Raji (cell line): Measurements from ENCODE around the gene OR4C3.
"Not testable (repeated sequence)": the region's sequence is repeated elsewhere in the genome, so short reads cannot be mapped to it uniquely, and the experiment has no call there.

Source experiments
- POLR2A ChIP-seq: IDR thresholded peaks from 2 replicates; pipeline ENCODE4 v1.6.1; 2011; ENCODE audit warnings: low read depth, low read length, control low read depth; ENCODE audit not compliant: insufficient read depth

OR4C3 gene

GRCh38 chr11:48324620-48325019 is at the start of gene OR4C3:
Gene OR4C3 (plus strand): TSS chr11:48324920. CDS start chr11:48325022, 102 bp downstream.
- not testable (repeated sequence) for TF ChIP-seq POLR2A

DNA sequence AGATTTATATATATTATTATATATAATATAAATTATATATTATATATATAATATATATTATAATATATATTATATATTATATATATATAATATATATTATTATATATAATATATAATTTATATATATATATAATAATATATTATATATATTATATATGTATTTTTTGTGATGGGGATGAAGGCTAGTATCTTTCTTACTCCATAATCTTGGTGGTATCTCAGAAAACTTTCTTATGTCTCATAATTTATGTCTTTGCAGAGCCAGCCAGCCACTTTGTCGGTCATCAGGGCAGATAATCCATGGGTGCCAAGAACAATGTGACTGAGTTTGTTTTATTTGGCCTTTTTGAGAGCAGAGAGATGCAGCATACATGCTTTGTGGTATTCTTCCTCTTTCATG is 18.8 kb upstream of the OR4C3 start, which contains the start of gene OR4S1:
OR4S1 (plus strand) TSS at position 301 of the 400 bp plus-strand sequence; CDS start at position 301, 0 bp downstream.
- no peak for TF ChIP-seq POLR2A

DNA sequence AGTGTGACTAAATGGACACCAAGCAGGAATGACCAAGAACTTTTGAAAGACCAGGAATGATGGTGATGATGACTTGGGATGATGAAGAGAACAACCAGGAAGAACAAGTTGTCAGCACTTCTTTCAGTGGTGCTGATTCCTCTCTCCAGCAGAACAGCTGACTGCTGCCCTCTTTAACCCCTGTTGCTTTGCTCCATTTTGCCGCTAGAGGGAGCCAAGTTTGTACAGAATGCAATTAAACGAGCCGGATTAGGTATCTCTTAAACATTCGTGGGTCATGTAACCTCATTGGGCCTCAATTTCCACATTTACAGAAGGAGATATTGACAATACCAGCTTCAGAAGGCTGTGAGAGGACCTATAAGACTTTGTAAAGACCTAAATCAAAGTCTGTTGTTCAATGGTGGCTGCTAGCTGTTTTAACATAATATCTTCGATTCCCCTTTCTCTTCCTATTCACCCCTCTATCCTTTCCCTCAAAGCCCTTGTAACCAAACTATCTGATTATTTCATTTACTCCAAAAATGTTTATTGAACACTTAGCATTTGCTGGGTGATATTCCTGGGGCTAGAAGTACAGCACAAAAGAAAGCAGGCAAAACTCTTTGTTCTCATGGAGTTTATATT is 16.8 kb upstream of the OR4C3 start:
- TF ChIP-seq POLR2A: no peak

DNA sequence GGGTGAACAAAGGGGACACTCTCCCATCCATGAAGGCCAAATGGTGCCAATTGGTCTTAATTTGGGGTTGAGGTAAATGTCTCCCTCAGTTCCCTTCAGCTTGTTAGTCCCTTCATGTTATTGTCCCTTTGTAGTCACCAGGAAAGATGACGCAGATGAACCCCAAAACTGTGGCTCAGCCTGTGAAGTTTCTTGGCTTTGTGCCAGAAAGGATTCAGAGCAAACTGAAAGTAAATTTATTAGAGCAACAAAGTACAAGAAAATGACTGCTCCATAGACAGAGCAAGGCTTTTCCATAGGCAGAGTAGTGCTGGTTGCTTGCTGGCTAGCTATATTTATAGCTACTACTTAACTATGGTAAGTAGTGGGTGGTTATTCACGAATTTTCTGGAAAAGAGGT is 16.7 kb downstream of the OR4C3 start:
- no peak for TF ChIP-seq POLR2A

- TF ChIP-seq POLR2A: no peak
Observed at GRCh38 chr11:48354013-48354412, 29.3 kb downstream of the OR4C3 start.

DNA sequence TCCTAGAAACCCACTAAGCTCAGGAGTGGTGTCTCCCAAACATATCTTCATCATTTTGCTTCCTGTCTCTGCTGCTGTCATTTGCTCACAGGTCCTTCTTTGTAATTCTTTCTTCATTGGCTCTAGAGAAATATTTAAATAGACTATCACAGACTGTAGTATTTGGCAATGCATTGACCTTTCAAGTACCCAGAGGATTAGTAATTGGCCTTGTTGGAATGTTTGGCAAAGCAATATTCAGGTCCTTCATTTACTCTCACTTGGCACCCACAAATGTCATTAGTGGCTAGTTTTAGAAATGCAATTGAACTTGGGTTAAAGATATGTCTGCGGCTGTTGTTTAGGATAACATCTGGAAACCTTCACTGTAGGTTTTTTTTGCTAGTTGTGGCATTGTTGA is 30.0 kb downstream of the OR4C3 start:
- TF ChIP-seq POLR2A: no peak

DNA sequence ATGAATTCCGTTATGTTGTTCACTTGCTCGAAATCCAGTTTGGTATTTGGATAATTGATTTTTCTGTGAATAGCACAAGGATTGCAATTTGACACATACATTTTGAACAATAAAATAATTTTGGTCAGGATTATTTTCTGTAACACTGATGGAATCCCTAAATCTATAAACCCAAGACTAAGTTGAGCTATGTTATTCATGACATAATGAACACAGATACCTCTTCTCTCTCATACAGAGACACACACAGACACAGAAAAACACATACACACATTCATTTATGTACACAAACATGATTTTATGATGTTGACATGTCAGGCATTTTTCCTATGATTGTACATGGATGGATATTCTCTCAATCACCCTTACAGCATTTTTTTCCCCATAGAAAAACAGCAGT is 41.6 kb downstream of the OR4C3 start, which contains the start of gene OR4C5:
OR4C5 (minus strand) TSS at position 101 of the 400 bp plus-strand sequence; CDS start at position 101, 0 bp downstream.
- no peak for TF ChIP-seq POLR2A
